Epithelial cell of proximal tubule (primary cell): ENCODE results near the gene UIMC1. TPM values are rescaled to one million over a fixed set of nuclear protein-coding genes. Genes with fewer than 3 reads are reported as not detected.
A peak's percentile ranks its signal among the peaks of the same experiment; 100 is the strongest.

ENCODE experiments used
- DNase-seq: peaks from one replicate; pipeline ENCODE4 v3.0.0-alpha.2; 2011; ENCODE audit warnings: low read depth
- H3K4me3 ChIP-seq: 2 replicates; pipeline ENCODE4 v1.5.1; 2011; ENCODE audit warnings: low read depth, mild to moderate bottlenecking, low read length
- CTCF ChIP-seq: conservative IDR thresholded peaks from 2 replicates; pipeline ENCODE4 v1.5.1; 2012; ENCODE audit warnings: low read depth, mild to moderate bottlenecking, low read length
- total RNA-seq: library from RNA; depleted of rRNA; stranded (reverse); fragments of >200 nt; gene quantifications from 2 replicates; pipeline ENCODE4 v1.2.3, GENCODE V29; 2015

Gene UIMC1
- total RNA-seq, 1 donor from 2014 or later, result 15.6 TPM

GRCh38 chr5:176887252-176887849 lies 119.2 kb downstream of the UIMC1 start:
- no peak for DNase-seq
- no peak overlapping the region for H3K4me3 ChIP-seq
- no peak for TF ChIP-seq CTCF

- no peak for TF ChIP-seq CTCF
- no peak overlapping the region for H3K4me3 ChIP-seq
- DNase-seq, result no peak
Observed at GRCh38 chr5:176886336-176887251, 120.0 kb downstream of the UIMC1 start.

- no peak for TF ChIP-seq CTCF
- no peak for DNase-seq
- H3K4me3 ChIP-seq, result no peak overlapping the region
Observed at GRCh38 chr5:176884571-176884890, 122.0 kb downstream of the UIMC1 start.

- no peak overlapping the region for H3K4me3 ChIP-seq
- no peak for DNase-seq
- peak; percentile 22 for TF ChIP-seq CTCF
Observed at GRCh38 chr5:176883700-176884570, 122.6 kb downstream of the UIMC1 start.

GRCh38 chr5:176882567-176882903 lies 124.0 kb downstream of the UIMC1 start:
- DNase-seq, result no peak
- TF ChIP-seq CTCF, result no peak
- no peak overlapping the region for H3K4me3 ChIP-seq

GRCh38 chr5:176881816-176882566 lies 124.6 kb downstream of the UIMC1 start:
- DNase-seq, result no peak
- no peak for TF ChIP-seq CTCF
- no peak overlapping the region for H3K4me3 ChIP-seq
